ENCODE measurements around the gene PCAT7.

DNA sequence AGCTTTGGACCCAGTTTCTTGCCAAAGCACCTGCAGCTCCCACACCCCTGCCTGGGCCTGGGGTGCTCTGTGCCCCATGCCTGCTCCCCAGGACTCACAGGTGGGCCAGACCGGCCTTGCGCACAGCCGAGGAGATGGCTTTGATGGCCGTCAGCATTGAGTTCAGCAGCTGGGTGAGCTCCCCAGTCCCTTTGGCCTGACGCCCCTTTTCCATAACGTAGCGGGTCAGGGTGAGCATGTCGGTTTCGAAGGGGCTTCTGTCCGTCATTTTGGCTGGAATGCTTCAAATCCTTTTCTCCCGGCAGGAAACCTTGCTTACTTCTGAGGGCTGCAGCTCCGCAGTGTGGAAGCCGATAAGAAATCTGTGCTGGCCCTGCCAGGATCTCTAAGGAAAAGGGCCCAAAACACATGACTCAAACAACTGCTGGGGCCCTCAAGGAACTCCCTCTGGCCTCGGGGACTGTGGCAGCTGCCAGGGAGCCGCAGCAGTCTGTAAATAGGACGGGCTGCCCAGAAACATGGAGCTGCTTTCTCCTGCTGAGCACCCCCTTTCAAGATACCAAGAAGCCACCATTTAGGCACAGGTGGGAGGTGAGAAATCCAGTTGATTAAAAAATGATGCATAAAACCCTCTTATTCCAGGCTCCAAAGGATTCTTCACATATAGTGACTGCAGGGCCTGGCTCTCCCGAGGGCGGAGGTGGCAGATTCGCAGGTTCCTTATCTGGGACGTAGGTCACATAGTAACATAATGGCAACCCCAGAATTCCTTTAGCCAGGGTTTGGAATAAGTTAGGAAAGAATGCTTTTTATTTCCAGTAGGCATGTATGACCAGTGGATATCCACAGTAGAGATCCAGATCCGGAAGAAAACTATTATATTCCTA is 38.8 kb downstream of the PCAT7 start, which contains the start of gene FBP2:
- TF ChIP-seq, protein P1, sequence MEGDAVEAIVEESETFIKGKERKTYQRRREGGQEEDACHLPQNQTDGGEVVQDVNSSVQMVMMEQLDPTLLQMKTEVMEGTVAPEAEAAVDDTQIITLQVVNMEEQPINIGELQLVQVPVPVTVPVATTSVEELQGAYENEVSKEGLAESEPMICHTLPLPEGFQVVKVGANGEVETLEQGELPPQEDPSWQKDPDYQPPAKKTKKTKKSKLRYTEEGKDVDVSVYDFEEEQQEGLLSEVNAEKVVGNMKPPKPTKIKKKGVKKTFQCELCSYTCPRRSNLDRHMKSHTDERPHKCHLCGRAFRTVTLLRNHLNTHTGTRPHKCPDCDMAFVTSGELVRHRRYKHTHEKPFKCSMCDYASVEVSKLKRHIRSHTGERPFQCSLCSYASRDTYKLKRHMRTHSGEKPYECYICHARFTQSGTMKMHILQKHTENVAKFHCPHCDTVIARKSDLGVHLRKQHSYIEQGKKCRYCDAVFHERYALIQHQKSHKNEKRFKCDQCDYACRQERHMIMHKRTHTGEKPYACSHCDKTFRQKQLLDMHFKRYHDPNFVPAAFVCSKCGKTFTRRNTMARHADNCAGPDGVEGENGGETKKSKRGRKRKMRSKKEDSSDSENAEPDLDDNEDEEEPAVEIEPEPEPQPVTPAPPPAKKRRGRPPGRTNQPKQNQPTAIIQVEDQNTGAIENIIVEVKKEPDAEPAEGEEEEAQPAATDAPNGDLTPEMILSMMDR (IDR thresholded peaks at IDR 0.05) = no peak
- TF ChIP-seq POLR2A (IDR thresholded peaks at IDR 0.05) = no peak
